ENCODE results near the gene BAIAP2L1.
A peak's percentile ranks its signal among the peaks of the same experiment; 100 is the strongest.
"Not testable (repeated sequence)": the region's sequence is repeated elsewhere in the genome, so short reads cannot be mapped to it uniquely, and the experiment has no call there.

The BAIAP2L1 gene

DNA sequence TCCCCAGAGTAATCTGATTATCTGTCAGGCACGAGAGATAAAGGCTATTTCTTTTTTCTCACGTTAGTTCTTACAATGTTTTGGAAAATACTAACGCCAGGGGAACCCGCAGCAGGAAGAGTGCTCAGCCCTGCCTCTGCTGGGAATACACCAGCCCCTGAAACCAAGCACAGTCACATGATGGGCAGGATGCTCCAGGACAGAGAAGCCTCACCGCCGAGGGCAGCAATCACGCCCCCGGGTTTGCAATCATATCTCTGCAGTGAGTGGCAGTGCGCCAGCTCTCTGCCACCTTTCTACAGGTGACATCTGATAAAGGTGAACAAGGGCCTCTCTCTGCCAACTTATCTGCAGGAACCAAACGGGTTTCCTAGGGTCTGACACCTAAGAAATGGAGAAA is 79.6 kb downstream of the BAIAP2L1 start:
- DNase-seq (ENCODE audit: low read depth in 2 of 2): no peak

DNA sequence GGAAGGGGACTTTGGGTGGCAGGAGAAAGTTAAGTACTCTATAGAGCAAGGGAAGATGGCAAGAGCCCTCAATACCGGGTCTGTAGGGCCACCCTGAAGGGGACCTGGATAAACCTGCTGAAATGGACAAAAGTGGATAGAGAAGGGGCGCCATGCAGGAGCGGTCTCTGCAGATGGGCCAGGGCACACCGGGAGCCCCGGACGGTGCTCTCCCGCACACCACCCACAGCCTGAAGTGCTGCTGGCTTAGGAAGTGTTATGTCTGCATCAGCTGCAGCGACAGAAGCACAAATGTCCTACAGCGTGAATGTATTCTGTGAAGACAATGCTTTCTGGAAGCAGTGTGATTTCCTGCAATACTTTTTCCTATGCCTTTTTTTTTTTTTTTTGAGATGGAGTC is 81.7 kb downstream of the BAIAP2L1 start:
- no peak for DNase-seq (ENCODE audit: low read depth in 2 of 2)

DNA sequence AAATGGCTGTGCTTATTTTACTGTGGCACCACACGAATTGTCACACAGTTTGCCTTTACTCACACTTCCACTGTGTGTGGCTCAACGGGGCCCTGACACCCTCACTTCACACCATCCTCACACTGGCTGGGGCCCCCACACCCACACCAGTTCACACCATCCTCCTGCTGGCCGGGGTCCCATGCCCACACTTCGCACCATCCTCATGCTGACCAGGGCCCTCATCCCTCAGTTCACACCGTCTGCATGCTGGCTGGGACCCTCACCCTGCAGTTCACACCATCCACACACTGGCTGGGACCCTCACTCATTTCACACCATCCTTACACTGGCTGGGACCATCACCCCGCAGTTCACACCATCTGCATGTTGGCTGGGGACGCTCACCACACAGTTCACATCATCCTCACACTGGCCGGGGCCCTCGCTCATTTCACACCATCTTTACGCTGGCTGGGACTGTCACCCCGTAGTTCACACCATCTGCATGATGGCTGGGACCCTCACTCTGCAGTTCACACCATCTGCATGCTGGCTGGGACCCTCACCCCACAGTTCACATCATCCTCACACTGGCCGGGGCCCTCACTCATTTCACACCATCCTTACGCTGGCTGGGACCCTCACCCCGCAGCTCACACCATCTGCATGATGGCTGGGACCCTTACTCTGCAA is 83.4 kb downstream of the BAIAP2L1 start:
- DNase-seq (ENCODE audit: low read depth in 2 of 2): no peak

DNA sequence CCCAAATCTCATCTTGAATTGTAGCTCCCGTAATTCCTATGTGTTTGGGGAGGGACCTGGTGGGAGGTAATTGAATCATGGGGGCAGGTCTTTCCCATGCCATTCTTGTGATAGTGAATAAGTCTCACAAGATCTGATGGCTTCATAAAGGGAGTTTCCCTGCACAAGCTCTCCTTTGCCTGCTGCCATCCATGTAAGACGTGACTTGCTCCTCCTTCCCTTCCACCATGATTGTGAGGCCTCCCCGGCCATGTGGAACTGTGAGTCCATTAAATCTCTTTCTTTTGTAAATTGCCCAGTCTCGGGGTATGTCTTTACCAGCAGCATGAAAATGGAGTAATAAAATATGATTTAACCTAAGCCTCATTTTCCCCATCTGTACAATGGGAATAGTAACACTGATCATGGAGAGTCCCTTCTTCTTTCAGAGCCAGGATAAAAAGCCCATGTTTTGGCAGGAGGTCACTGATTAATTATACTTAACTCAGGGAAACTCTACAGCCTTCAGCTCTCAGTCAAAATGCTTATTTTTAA is 84.8 kb downstream of the BAIAP2L1 start:
- DNase-seq (ENCODE audit: low read depth in 2 of 2): not testable (repeated sequence)

DNA sequence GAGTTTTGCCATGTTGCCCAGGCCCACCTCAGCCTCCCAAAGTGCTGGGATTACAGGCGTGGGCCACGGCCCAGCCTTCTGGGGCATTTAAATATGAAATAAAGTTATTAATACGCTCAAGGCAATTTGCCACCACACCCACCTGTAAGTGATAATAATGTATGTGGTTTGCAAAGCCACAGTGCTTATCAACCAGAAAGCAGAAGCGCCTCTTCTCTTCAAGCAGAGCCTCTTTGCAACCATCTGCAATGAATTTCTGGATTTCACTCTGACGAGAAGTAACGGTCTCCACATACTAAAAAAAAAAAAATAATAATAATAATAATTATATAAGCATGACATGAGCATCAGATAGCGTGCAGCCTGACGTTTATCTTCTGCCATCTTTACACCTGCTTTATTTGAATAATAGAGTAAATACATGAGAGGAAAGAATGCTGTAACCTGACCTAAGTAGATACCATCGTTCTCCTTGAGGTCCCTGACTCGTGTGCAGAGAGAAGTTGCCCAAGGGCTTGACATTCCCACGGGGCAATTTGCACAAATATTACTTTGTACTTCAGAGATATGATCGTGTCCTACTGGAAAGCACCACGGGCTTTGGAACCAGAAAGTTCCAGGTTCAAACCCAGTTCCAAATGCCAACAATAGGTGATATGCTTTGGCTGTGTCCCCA is 85.4 kb downstream of the BAIAP2L1 start:
- DNase-seq (ENCODE audit: low read depth in 2 of 2): no peak

DNA sequence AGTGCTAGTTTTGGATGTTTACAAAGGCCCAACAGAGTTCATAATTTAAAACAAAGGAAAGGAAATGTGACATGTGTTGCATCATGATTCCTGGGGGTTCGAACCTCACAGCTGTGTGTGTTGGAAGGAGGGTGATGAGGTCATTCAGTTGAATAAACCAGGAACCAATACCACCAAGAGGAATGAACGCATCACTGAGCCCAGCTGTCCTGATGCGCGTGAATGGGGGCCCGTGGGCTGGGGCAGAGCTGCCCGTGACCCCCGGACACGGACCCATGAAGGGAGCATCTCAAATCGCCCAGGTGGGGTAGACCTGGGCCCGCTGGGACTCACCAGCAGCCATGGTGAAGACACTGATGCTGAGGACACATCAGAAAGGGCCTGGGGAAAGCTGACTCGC is 86.4 kb downstream of the BAIAP2L1 start:
- DNase-seq (ENCODE audit: low read depth in 2 of 2): no peak

DNA sequence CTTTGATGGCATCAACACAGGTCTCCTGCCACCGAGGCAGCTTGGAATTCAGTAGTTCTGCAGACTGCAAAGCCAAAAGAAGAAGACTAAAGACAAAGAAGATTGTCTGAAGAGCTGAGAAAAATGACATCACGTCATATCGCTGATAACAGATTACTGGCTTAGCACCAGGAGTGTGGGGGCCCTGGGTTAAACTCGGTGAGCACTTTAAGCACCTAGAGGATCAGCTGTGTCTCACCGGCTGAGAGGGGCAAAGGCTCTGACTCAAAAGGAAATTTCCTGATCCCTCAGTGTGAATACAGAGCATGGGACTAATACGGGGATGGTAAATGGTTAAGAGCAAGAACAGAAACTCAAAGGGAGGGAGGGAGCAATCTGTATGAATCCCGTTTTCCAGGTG is 88.7 kb downstream of the BAIAP2L1 start:
- DNase-seq (ENCODE audit: low read depth in 2 of 2): no peak

DNA sequence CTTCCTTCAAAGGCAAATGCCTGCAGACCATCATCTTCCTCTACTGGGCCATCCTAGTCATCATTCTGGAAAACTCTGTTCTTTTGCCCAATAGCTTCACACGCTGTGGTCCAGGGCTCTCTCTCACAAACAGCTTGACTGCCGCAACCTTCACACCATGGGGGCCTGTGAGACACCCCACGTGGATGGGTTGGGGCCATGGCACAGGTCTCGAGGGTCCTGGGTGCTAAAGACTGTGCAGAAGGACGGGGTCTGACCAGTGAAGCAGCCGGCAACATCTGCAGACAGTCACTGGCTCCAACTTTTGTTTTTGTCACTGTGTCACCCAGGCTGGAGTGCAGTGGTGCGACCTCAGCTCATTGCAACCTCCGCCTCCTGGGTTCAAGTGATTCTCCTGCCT is 91.3 kb downstream of the BAIAP2L1 start:
- no peak for DNase-seq (ENCODE audit: low read depth in 2 of 2)

DNA sequence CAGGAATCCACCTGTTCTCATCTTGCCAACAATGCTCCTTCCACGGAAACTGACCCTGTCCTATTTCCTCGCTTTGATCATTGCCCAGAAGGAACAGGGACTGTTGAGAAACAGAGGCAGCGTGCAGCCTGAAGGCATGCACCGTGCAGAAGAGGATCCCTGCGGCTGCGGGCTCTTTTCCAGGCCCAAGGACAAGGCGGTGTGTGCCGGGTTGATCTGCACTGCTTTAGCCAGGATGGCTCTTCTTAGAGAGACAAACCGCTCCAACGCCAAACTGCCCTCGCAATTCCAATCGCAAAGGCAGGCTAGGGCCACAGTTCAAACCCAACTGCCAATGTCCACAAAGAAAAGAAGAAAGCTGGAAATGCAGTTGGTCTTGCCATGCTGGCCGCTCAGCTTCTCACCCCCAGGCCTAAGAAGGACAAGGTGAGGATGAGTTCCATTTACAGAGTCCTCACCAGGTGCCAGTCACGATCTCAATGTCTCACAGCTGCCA is 92.9 kb downstream of the BAIAP2L1 start:
- DNase-seq (ENCODE audit: low read depth in 2 of 2): no peak

DNA sequence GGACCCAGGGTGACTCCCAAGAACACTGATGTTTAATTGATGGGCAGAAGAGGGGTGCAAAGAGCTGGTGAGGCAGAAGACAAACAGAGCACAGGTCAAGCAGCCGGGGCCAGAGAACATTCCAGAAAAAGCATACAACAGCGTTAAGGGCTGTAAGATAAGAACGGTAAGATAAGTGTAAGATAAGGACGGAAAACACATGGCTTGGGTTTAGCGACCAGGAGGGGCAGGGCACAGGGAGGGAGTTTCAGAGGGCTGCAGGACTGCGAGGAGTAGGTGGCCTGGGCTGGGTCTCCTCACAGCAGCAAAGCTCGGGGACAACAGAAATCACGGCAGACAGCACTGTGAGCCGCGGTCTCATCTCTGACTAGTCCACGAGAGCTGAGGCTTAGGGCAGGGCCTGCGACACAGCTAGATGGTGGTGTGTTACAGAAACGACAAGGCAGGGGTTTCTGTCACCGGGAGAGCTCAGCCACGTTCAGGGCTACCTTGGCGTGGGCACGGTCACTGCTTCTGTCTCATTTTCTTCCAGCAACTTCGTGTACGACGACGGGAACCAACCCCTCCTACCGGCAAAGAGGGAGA is 94.8 kb downstream of the BAIAP2L1 start:
- DNase-seq (ENCODE audit: low read depth in 2 of 2): no peak

DNA sequence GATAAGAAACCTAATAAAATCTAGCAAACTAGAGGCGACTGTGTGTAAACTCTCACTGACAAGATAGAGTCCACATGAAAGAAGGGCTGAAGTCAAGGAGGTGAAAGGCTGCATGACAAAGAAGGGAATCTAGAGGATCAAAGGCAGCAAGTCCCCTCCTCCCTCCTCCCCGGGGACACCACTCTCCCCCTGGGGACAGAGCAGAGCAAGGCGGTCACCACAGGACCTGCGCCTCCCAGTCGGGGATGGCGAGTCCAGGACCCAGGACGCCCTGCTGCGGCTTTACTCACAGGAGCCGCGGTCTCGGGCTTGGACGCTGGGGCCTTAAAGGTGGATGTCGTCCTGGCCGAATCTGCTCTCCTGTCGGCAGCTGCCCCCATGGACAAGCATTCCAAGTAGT is 97.0 kb downstream of the BAIAP2L1 start:
- DNase-seq (ENCODE audit: low read depth in 2 of 2): no peak

DNA sequence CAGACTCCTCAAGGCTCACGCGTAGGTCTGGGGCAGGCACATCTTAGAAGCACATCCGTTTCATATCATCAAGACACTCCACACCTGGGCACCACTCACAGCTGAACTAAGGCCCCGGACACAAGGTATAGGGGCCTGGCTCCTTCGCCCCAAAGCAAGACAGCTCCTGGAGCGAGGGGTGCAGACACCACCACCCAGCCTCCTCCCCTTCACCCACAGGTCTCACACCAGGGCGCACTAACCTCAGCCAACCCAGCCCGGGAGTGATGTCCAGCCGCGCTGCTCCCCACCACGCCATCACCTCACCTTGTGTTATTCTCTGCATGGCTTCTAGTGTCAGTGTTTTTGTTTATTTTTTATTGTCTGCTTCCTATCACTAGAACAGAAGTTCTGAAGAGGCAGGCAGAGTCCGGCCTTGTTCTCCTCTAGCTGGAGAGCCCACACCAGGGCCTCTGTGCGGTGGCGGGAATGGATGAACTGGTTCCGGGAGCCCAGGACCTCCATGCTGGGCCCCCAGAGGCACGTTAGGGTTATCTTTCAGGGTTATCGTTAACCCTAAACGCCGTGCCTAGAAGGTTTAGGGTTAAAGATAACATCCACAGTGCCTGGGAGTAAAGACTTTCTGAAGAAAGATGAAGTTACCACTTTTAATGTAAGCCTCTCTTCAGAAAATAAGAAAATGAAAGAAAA is 97.6 kb downstream of the BAIAP2L1 start:
- DNase-seq (ENCODE audit: low read depth in 2 of 2): no peak

DNA sequence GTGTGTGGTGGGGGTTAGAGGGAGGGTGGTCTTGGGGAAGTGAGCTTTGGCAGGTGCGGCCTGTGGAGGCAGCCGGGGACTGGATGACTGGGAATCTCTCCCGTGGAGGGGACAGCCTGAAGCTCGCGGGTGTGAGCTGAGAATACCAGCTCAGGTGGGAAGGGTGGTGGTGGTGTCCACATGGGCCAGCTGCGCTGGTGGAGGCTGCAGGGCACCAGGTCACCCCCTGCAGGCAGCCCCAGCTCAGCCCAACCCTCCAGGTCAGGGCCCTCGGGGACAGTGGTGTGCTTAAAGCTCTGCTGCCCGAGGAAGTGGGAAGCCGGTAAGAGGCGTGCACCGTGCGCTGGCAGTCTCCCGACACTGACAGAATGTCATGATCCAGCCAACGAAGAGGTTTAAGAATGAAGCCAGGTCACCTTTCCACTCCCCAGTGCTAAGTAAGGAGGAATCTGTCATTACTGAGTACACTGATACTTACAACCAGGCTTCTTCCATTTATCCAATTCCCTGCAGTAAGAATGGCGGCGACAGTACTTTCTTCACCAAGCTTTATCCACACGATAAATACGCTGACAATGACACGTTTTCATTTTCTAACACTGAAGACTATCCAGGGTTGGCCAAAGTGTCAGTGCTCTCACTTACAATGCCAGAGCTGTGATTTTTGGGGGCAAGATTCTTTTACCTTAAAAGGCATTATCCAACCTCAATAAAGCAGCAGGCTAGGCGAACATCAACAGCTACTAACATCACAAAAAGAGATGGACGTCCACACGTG is 99.0 kb downstream of the BAIAP2L1 start:
- no peak for DNase-seq (ENCODE audit: low read depth in 2 of 2)

DNA sequence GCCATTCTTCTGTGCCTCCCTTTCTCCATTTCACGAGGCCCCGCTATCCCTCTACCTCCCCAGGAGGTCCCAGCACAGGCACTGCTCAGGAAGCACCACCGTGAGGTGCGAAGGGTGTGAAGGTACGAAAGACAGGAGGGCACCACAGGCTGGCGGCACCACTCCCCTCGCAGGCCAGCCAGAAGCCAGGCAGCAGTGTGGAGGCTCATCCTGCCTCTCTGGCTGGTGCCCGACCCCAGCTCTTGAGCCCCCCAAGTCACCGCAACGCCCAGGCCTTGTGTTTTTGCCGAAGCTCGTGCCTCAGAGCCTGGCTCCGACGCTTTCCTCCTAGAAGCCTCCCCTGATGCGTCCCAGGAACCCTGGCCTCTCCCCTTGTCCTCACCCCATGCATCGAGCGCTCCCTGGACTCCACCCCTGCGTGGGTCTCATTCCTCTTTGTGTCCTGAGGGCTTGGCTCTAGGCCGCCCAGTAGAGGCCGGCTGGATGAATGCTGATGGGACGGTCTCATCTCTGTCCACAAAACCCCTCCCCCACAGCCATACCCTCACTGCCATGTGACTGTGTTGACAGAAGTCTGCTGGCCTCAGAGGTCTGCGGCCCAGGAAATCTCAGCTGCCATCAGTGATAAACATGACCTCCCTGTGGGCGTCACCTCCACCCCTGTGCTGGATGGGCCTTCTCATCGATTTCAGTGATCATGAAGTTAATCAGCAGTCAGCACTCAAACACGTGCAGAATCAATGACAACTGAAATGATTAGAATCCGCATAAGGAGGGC is 100.1 kb downstream of the BAIAP2L1 start:
- no peak for DNase-seq (ENCODE audit: low read depth in 2 of 2)

DNA sequence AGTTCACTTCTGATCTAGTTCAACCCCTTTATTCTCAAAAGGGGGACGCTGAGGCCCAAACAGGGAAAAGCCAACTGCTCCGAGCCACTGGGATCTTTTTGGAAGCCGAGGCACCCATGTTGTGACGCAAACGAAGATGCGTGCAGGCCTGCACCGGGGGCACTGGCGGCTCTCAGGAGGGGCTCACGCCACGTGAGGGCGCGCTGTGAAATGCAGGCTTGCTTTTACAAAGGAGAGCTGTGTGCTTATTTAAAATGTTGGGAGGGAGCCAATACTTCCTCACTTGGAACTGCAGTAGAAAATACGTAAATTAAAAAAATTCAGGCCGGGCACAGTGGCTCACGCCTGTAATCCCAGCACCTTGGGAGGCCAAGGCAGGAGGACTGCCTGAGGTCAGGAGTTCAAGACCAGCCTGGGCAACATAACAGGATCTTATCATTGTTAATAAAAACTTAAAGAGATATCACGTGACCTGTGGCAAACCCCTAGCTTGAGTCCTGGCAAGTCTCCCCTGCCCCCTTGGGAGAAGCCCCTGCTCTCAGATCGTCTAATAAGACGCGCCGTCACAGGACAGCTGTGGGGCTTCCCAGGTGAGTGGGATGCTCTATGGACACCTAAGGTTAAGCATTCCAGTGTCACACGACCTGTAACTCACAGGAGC is 103.1 kb downstream of the BAIAP2L1 start:
- DNase-seq (ENCODE audit: low read depth in 2 of 2): no peak

DNA sequence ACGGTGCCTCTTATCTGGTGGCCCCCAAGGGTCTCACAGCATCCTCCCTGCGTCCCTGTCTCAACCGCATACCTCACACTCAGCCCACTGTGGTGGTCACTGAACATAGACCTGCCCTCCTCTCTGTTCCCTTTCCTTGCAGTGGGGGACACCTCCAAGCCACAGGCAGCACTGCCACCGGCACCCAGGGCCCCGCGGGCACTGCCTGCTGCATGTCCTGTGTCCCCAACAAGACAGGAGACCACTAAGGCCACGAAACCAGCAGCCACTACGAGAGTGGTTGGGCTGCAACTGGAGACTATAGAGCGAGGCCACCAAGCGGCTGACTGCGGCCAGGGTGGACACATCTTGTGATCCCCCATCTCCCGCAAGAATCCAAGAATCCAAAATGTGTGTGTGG is 104.1 kb downstream of the BAIAP2L1 start:
- DNase-seq (ENCODE audit: low read depth in 2 of 2): no peak

DNA sequence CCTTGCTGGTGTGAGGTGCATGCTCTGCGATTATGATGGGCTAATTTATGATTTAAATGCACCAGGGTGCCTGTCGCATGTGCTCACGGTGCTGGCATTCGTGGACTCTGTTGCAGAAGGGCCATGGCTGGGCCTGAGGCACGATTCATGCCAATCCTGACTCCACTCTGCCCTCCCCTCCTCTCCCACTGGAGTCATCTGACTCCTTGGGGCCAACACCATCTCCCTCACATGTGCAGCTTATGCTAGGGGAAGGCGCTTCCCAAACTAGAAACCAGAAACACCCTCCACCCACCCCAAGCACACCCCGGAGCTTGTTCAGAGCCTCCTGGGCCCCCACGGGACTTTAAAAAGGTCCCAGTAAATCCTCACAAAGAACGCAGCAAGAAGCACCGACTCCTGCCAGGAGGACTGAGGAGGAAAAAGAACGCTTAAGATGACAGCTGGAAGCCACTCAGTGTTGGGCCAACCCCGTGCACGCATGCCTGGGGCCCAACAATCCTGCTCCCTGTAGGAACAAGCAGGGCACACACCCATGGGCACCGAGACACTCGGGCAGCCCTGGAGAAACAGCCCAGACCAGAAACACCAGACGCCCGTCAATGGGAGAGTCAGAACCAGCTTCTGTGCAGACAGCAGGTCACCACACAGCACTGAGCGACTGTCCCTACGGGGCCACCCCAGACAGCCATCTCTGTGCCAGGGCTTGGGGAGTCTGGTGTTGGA is 105.3 kb downstream of the BAIAP2L1 start:
- DNase-seq (ENCODE audit: low read depth in 2 of 2): no peak

DNA sequence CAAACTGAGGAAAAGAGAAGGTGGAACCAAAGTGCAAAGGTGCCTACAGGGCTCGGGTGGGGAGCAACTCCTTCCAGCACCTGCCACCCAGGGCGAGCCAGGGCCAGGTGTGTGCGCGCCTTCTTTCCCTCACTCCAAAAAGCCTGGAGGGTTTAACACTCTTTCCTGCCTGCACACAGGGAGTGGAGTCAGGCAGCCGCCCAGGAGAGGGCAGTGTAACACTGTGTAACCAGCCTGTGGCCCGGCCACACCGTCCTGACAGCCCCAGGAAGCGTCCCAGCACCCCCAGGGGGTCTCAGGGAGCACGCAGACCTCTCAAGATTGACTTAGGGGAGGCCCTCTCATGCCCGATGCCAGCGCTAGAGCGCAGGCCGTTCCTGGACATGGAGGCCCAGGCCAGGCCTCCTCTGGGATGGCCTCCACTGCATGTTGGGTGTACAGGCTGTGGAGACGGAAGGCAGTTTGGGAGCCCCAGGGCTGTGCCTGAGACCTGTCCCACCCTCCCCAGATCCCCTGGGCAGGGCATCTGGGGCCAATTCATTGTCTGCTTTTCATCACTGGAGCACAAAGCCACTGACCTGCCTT is 106.0 kb downstream of the BAIAP2L1 start:
- DNase-seq (ENCODE audit: low read depth in 2 of 2): peak; percentile 9 to 19

DNA sequence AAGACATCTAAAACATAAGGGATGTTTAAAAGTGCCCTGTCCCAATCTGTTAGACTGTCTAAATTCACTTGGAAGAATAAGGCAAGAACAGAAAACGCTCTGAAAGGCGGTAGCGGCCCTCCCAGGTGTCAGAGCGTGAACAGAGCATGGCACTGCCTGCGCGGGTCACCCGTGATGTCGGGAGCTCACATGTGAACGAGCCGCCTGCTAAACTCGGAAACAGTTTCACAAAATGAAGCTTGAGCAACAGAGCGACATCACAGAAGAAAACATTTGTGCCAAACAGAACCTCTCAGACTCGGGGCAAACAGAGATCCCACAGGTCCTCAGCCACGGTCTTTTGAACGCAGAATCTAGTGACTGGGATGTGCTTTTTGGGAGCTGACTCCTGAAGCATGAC is 106.6 kb downstream of the BAIAP2L1 start:
- no peak for DNase-seq (ENCODE audit: low read depth in 2 of 2)

Data from stimulated activated CD8-positive, alpha-beta memory T cell treated with anti-CD3 and anti-CD28 coated beads, Interleukin-2, amount 100 ng/mL, for 48 hours (primary cell).